ENCODE results near the gene MAP2K4.

DNA sequence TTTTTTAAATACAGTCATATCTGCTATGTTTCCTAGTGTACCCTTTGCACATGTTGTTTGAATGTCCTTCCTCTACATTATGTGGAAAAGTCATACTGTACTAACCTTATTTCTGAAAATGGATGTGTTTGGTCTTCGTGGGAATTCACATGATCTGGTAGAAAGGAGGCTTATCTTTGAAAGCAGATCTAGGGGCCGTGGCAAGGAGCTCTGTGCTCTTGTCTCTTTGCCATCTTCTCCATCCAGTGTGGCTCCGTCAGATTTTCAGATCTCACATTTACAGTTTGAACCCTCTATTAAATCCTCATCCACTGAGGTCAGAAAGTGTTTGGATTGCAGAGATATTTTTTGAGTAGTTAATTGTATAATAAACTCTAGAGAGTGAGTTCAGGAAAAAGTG, 32.9 kb downstream of the MAP2K4 start:
- no peak for TF ChIP-seq EZH2phosphoT487 (IDR thresholded peaks at IDR 0.05; ENCODE audit: insufficient read depth, low read depth)
- no peak for TF ChIP-seq EZH2 (IDR thresholded peaks at IDR 0.05; ENCODE audit: insufficient read depth, poor library complexity, severe bottlenecking)
